ENCODE results near the gene NOX4.

Gene NOX4

DNA sequence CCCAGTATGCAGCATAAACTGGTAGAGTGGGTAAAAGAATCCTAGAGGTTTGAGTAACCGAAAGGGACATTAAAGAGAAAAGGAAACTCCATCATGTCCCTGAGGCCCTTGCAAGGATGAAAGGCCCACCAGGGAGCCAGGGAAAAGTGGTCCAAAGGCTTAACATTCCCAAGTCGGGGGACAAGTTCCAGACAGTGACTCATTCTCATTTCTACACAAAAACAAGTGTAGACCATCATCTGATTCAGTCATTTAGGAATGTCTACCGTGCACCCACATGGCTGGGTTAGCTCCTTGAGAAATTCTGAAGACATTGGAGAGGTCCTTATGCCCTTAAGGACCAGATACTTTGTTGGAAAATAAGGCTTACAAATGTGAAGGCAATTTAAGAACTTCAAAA is 4.8 kb upstream of the NOX4 start:
- no peaks in the 10 kb centered on the region for H3K36me3 Mint-ChIP-seq (ENCODE audit: low read depth)
- no peak for DNase-seq

DNA sequence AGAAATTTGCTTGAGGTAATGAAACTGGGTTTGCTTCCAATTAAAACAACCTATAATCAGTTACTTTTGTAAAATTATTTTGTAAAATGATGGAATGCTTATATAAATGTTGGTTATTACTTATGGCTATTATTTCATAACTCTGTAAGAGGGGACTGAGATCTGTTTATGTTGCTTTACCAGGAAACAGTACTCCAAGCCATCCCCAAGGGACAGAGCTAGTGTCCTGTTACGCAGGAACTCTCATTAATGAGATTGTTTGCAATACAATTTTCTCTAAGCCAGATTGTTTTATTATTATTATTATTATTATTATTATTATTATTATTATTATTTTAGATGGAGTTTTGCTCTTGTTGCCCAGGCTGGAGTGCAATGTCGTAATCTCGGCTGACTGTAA is 2.3 kb upstream of the NOX4 start:
- no peak for DNase-seq
- no peak overlapping the region for H3K27ac Mint-ChIP-seq
- H3K27me3 Mint-ChIP-seq = peaks cover 33% of the 10 kb centered on the region
- H3K4me3 Mint-ChIP-seq = no peak overlapping the region
- H3K4me1 Mint-ChIP-seq (ENCODE audit: low read depth) = peaks cover 3% of the 10 kb centered on the region
- no peaks in the 10 kb centered on the region for H3K9me3 Mint-ChIP-seq
- H3K36me3 Mint-ChIP-seq (ENCODE audit: low read depth) = no peaks in the 10 kb centered on the region

More for the DNA sequence above, 4.8 kb upstream of the NOX4 start:
- Mint-ChIP-seq H3K27me3 (peaks cover 16% of the 10 kb centered on the region), H3K4me3 (no peak overlapping the region), H3K9me3 (no peaks in the 10 kb centered on the region), H3K27ac (no peak overlapping the region), H3K4me1 (ENCODE audit: low read depth) (peaks cover under 1% of the 10 kb centered on the region)

- H3K4me3 Mint-ChIP-seq = no peak overlapping the region
- no peaks in the 10 kb centered on the region for H3K9me3 Mint-ChIP-seq
- peaks cover 3% of the 10 kb centered on the region for H3K4me1 Mint-ChIP-seq (ENCODE audit: low read depth)
- DNase-seq = no peak
- no peak overlapping the region for H3K27ac Mint-ChIP-seq
- H3K27me3 Mint-ChIP-seq = peaks cover 33% of the 10 kb centered on the region
- H3K36me3 Mint-ChIP-seq (ENCODE audit: low read depth) = no peaks in the 10 kb centered on the region
Measured at GRCh38 chr11:89490602-89490980, 584 bp downstream of the NOX4 start.

GRCh38 chr11:89489930-89490329 is 1.2 kb downstream of the NOX4 start:
- Mint-ChIP-seq H3K4me1 (ENCODE audit: low read depth) (peaks cover 3% of the 10 kb centered on the region), H3K27me3 (peaks cover 33% of the 10 kb centered on the region), H3K27ac (no peak overlapping the region), H3K9me3 (no peaks in the 10 kb centered on the region), H3K36me3 (ENCODE audit: low read depth) (no peaks in the 10 kb centered on the region), H3K4me3 (no peak overlapping the region)
- no peak for DNase-seq

GRCh38 chr11:89487016-89487415 is 4.2 kb downstream of the NOX4 start:
- Mint-ChIP-seq H3K27me3 (peaks cover 26% of the 10 kb centered on the region), H3K36me3 (ENCODE audit: low read depth) (no peaks in the 10 kb centered on the region), H3K4me1 (ENCODE audit: low read depth) (peaks cover 3% of the 10 kb centered on the region), H3K9me3 (no peaks in the 10 kb centered on the region), H3K27ac (no peak overlapping the region), H3K4me3 (no peak overlapping the region)
- no peak for DNase-seq

GRCh38 chr11:89484896-89485295 is 6.3 kb downstream of the NOX4 start:
- H3K4me3 Mint-ChIP-seq = no peak overlapping the region
- H3K4me1 Mint-ChIP-seq (ENCODE audit: low read depth) = no peaks in the 10 kb centered on the region
- peaks cover 7% of the 10 kb centered on the region for H3K27me3 Mint-ChIP-seq
- H3K27ac Mint-ChIP-seq = no peak overlapping the region
- H3K9me3 Mint-ChIP-seq = no peaks in the 10 kb centered on the region
- no peak for DNase-seq
- no peaks in the 10 kb centered on the region for H3K36me3 Mint-ChIP-seq (ENCODE audit: low read depth)

DNA sequence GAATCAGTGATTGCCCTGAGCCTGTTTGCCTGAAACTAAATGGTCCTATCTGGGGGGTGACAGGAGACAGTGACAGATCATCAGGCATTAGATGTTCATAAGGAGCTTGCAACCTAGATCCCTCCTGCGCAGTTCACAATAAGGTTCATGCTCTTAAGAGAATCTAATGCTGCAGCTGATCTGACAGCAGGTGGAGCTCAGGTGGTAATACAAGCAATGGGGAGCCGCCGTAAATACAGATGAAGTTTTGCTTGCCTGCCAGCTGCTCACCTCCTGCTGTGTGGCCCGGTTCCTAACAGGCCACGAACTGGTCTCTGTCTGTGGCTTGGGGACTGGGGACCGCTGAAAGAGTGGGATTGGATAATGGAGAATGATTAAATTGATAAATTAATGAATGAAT is 14.0 kb downstream of the NOX4 start:
- Mint-ChIP-seq H3K9me3 (no peaks in the 10 kb centered on the region), H3K4me1 (ENCODE audit: low read depth) (no peaks in the 10 kb centered on the region), H3K4me3 (no peak overlapping the region), H3K27me3 (no peaks in the 10 kb centered on the region), H3K36me3 (ENCODE audit: low read depth) (no peaks in the 10 kb centered on the region), H3K27ac (no peak overlapping the region)
- no peak for DNase-seq

GRCh38 chr11:89463266-89463780 is 27.9 kb downstream of the NOX4 start:
- Mint-ChIP-seq H3K36me3 (ENCODE audit: low read depth) (no peaks in the 10 kb centered on the region), H3K27ac (no peak overlapping the region), H3K27me3 (no peaks in the 10 kb centered on the region), H3K4me1 (ENCODE audit: low read depth) (no peaks in the 10 kb centered on the region), H3K4me3 (no peak overlapping the region), H3K9me3 (peaks cover 3% of the 10 kb centered on the region)
- DNase-seq = no peak

DNA sequence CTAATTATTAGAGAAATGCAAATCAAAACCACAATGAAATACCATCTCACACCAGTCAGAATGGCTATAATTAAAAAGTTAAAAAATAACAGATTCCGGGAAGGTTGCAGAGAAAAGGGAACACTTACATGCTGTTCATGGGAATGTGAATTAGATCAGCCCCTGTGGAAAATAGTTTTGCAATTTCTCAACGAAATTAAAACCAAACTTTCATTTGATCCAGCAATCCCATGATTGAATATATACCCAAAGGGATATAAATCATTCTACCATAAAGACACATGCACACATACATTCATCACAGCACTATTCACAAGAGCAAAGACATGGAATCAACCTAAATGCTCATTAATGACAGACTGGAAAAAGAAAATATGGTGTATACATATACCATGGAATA is 32.5 kb downstream of the NOX4 start:
- Mint-ChIP-seq H3K9me3 (no peaks in the 10 kb centered on the region), H3K36me3 (ENCODE audit: low read depth) (no peaks in the 10 kb centered on the region), H3K27me3 (no peaks in the 10 kb centered on the region), H3K4me3 (no peak overlapping the region), H3K4me1 (ENCODE audit: low read depth) (no peaks in the 10 kb centered on the region), H3K27ac (no peak overlapping the region)
- no peak for DNase-seq

DNA sequence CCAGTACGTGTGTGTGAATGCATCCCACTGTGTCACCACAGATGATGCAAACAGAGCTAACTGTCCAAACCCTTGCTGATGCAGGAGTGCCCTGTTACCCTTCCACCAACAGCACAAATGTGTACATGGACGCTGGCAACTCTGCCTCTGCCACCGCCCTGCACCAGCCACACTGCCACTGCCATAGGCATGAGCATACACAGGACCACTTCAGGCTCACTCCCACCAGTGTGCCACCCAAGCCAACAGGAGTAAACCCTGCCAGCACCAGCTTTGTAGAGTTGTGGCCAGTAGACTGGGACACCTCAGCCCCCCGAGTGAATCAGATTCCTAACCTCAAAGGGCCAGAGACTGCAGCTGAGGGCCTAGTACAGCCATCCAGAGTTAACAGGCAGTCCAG is 34.0 kb downstream of the NOX4 start:
- no peaks in the 10 kb centered on the region for H3K36me3 Mint-ChIP-seq (ENCODE audit: low read depth)
- H3K27me3 Mint-ChIP-seq = no peaks in the 10 kb centered on the region
- no peaks in the 10 kb centered on the region for H3K9me3 Mint-ChIP-seq
- no peak for DNase-seq
- H3K4me3 Mint-ChIP-seq = no peak overlapping the region
- H3K27ac Mint-ChIP-seq = no peak overlapping the region
- H3K4me1 Mint-ChIP-seq (ENCODE audit: low read depth) = no peaks in the 10 kb centered on the region

DNA sequence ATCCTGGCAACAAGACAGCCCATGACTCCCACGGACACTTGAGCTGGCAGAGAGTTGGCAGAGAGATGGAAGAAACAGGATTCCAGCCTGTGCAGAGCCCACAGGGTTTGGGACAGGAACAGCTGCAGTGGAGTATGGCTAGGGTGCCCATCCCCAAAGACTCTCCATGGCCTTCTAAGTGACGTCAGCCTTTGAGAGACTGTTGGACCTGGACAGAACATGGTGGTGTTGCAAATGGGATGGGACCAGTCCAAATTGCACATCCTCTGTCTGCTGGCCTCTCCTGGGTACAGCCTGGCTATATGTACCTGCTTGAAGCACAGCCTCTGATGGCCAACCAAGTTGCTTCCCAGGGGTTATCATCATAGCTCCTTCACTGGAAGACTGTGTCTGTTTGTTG is 34.5 kb downstream of the NOX4 start:
- no peak for DNase-seq
- no peaks in the 10 kb centered on the region for H3K9me3 Mint-ChIP-seq
- no peak overlapping the region for H3K4me3 Mint-ChIP-seq
- no peaks in the 10 kb centered on the region for H3K36me3 Mint-ChIP-seq (ENCODE audit: low read depth)
- H3K27me3 Mint-ChIP-seq = no peaks in the 10 kb centered on the region
- H3K27ac Mint-ChIP-seq = no peak overlapping the region
- no peaks in the 10 kb centered on the region for H3K4me1 Mint-ChIP-seq (ENCODE audit: low read depth)

GRCh38 chr11:89452780-89453179 is 38.4 kb downstream of the NOX4 start:
- no peak overlapping the region for H3K27ac Mint-ChIP-seq
- no peaks in the 10 kb centered on the region for H3K9me3 Mint-ChIP-seq
- DNase-seq = no peak
- H3K4me1 Mint-ChIP-seq (ENCODE audit: low read depth) = no peaks in the 10 kb centered on the region
- no peaks in the 10 kb centered on the region for H3K36me3 Mint-ChIP-seq (ENCODE audit: low read depth)
- no peaks in the 10 kb centered on the region for H3K27me3 Mint-ChIP-seq
- H3K4me3 Mint-ChIP-seq = no peak overlapping the region

DNA sequence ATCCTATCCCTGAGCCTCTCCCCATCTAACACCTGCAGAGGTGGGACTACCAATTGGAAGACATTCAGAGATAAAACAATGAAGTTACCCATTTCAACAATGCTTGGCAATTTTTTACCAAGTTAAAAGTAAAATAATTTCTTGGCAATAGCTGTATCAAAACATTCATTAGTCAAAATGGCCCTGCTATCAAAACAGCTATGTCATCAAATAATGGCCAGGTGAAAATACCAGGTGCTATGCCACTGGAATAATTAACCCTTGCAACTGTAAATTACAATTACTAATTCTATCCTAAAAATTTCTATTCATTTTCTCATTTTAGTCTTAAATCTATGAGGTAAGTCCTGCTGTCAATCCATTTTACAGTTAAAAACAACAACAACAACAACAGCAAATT is 43.3 kb downstream of the NOX4 start:
- no peaks in the 10 kb centered on the region for H3K36me3 Mint-ChIP-seq (ENCODE audit: low read depth)
- no peaks in the 10 kb centered on the region for H3K27me3 Mint-ChIP-seq
- no peak for DNase-seq
- no peak overlapping the region for H3K4me3 Mint-ChIP-seq
- peaks cover 13% of the 10 kb centered on the region for H3K9me3 Mint-ChIP-seq
- H3K27ac Mint-ChIP-seq = no peak overlapping the region
- no peaks in the 10 kb centered on the region for H3K4me1 Mint-ChIP-seq (ENCODE audit: low read depth)

GRCh38 chr11:89443361-89444322 is 47.5 kb downstream of the NOX4 start:
- no peaks in the 10 kb centered on the region for H3K4me1 Mint-ChIP-seq (ENCODE audit: low read depth)
- no peak overlapping the region for H3K27ac Mint-ChIP-seq
- peaks cover 13% of the 10 kb centered on the region for H3K9me3 Mint-ChIP-seq
- no peak overlapping the region for H3K4me3 Mint-ChIP-seq
- H3K27me3 Mint-ChIP-seq = no peaks in the 10 kb centered on the region
- DNase-seq = no peak
- no peaks in the 10 kb centered on the region for H3K36me3 Mint-ChIP-seq (ENCODE audit: low read depth)

GRCh38 chr11:89442801-89443200 is 48.4 kb downstream of the NOX4 start:
- DNase-seq = no peak
- H3K27me3 Mint-ChIP-seq = no peaks in the 10 kb centered on the region
- no peaks in the 10 kb centered on the region for H3K36me3 Mint-ChIP-seq (ENCODE audit: low read depth)
- no peak overlapping the region for H3K27ac Mint-ChIP-seq
- H3K4me1 Mint-ChIP-seq (ENCODE audit: low read depth) = no peaks in the 10 kb centered on the region
- no peak overlapping the region for H3K4me3 Mint-ChIP-seq
- H3K9me3 Mint-ChIP-seq = peaks cover 13% of the 10 kb centered on the region
